Skin of body (tissue), 2 donors: Measurements from ENCODE around the gene LTBP2. TPM values are rescaled to one million over a fixed set of nuclear protein-coding genes. Genes with fewer than 3 reads are reported as not detected.

ENCODE experiments used
- DNase-seq: peaks from one replicate; lab custom pipeline; 2025; lab: John Stamatoyannopoulos, UW
- total RNA-seq: library from RNA; depleted of rRNA; stranded (reverse); fragments of >200 nt; gene quantifications from one replicate; pipeline ENCODE4 v1.2.3, GENCODE V29; 2014

LTBP2 gene
- total RNA-seq, 1 donor from 2014 or later = 18.8 TPM

DNA sequence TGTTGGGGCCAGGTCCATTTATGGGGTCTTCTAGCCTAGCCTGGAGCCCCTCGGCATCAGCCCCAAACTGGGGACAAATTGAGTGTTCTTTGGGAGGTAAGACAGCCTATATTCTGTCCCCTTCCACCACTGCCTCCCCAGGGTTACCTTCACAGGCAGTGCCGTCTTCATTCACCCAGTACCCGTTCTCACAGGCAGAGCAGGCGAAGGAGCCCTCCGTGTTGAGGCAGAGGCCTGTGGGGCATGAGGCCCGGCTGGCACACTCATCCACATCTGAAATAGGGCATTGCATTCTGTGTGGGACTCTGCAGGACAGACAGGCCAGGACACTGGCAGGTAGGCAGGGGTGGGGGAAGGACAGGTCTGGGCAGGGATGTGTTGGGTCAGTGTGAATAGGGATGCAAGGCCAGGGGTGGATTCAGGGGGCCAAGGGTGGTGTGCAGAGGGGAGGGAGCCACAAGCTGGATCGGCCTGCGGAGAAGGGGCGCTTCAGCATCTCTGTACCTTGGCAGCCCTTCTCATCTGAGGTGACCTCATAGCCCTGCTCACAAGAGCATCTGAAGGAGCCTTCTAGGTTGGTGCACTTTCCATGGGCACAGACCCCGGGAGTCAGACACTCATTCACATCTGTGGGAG lies 102.3 kb downstream of the LTBP2 start:
- DNase-seq = no peak

DNA sequence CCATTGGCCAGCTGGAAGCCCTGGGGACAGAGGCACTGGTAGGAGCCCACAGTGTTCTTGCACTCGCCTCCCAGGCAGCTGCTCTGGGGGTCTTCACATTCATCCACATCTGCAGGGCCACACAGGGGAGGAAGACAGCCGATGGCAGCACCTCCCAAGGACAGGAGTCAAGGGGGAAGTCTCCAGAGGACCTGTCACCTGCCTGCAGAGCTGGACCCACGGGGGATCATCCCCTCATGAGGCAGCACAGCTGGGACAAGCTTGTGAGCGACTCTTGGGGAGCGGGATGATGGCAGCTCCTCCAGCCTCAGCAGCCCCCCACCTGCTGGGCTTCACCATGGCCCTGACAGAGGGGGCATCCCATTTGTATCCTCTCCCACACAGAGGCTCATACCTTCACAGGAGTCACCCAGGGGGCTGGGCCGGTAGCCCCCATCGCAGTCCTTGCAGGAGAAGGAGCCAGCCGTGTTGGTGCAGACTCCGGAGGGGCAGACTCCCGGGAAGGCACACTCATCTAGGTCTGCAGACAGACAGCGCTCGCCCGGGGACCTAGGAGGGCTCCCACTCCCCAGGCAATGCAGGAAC lies 103.1 kb downstream of the LTBP2 start:
- no peak for DNase-seq

DNA sequence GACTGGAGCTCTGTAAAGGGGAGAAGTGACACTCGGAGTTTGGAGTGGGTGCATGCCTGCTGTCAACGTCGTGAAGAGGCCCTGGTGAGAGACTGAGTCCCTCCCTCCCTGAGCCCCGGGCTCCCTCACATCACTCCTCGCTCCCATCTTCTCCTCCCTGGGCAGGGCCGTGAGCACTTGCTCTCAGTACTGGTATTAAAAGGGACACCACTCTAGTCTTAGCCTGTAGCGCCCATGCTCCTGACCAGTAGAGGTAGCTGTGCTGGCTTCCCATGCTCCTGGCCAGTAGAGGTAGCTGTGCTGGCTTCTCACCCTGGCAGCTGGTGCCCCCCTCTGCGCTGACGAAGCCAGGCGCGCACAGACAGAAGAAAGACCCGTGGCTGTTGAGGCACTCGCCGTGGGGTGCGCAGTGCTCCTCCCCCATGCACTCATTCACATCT lies 103.7 kb downstream of the LTBP2 start:
- no peak for DNase-seq

DNA sequence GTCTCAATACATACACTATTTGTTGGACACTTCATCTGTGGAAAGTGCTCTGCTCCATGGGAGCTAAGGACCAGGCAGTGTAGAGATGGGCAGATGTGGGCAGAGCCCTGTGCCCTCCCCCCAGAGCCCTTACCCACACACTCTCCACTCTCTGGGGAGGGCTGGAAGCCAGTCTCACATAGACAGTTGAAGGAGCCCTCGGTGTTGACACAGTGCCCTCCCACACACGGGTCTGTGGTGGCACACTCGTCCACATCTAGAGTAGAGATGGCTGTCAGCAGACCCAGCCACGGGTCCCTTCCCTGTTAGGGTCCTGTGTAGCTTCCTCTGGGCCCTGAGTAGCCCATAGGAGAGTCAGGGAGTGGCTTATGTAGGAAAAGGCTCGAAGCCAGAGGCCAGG lies 104.2 kb downstream of the LTBP2 start:
- no peak for DNase-seq

DNA sequence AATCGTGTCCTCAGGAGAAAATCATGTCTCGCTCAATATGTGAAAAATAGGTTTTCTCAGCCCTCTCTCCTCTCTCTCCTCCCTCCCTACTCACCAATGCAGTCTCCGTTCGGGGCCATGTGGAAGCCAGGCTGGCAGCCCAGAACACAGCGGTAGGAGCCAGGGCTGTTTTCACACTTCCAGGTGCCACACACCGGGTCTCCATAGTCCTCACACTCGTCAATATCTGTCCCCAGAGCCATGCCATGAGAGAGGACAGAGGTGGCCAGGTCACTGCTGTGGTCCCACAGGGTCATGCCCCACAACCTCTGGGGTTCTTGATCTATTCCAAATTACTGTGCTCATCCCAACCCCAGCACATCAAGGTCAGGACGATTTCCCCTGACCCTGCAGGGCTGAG lies 105.0 kb downstream of the LTBP2 start:
- no peak for DNase-seq

DNA sequence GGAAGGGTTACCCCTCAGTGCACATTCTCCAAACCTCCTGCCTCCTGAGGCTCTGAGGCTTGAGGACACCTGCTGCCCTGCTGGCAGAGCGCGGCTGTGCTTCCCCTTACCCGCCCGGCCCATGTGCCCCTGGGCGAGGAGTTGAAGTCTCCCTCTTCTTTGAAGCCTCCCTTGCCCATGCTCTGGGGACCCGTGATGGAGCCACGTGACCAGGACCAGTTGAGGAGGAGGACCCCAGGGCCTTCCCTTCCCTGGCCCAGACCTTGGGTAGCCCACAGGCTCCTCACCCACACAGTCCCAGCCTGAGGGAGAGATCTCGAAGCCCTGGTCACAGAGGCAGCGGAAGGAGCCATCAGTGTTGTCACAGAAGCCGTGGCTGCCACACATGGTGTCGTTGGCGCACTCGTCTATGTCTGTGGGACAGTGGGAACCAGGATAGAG lies 105.6 kb downstream of the LTBP2 start:
- DNase-seq = no peak

DNA sequence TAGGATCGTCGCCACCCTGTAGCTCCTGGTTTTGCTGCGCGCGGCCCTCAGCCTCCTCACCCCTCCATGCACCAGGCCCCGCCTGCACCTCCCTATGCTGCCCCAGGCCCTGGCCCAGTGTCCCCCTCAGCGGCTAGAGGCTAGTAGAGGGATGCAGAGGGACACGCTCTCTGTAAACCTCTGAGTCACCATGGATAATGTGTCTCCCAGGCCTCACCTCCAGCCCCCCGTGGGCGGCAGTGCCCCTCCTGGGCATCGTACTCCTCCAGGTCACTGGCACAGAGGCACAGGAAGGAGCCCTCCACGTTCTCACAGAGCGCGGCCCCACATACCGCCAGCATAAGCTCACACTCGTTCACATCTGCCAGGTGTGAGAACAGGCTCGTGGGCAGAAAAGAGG lies 106.2 kb downstream of the LTBP2 start:
- no peak for DNase-seq

DNA sequence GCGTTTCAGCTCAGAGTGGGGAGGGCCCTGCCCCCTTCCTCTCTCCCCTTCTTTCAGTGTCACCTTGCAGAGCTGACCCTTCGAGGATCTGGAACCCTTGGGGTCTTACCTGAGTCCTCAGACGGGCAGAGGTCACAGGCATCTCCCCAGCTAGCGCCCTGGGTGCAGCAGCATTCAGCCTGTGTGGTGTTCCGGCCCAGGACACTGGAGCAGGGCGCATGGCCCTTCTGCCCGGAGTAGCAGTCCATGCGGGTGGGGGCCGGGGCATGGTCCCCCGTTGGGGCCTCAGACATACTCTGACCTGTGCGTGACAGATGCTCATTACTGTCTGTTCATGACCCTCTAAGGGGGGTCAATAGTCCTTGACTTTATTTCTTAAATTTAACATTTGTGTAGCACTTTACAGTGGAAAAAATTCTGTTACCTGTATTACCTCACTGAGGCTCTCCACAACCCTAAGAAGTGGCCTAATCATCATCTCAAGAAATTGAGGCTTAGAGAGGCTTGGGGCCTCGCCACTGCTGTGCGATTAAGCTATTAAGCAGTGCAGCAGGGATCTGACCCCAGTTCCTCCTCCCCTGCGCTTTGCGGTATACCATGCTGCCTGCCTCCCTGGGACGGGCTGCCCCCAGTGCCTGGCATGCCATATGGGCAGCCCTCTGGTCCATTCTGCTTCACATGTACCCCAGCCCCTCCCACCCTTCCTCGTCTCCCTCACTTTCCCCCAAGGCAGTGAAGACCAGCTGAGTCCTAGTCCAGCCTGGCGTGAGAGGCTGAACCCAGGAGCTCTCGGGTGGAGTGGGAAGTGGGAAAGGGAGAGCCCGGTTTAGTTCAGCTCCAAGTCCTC lies 106.9 kb downstream of the LTBP2 start:
- no peak for DNase-seq

DNA sequence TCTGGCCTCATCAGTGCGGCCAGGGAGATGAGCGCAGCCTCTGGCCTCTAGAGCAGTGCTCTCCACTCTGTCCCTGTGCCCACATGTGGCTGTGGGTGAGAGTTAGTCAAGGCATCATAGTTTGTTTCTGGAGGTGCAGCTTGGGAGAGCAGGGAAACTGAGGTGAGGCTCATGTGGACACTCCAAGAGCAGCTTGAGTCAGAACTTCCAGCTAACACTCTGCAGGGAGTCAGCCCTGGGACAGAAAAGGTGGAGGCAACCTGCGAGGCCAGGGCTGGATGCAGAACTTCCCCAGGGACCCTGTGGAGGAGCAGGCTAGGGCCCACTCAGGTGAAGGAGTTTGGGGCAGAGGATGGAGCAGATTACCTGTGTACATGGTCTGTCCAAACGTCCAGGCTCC lies 107.6 kb downstream of the LTBP2 start:
- DNase-seq = no peak

DNA sequence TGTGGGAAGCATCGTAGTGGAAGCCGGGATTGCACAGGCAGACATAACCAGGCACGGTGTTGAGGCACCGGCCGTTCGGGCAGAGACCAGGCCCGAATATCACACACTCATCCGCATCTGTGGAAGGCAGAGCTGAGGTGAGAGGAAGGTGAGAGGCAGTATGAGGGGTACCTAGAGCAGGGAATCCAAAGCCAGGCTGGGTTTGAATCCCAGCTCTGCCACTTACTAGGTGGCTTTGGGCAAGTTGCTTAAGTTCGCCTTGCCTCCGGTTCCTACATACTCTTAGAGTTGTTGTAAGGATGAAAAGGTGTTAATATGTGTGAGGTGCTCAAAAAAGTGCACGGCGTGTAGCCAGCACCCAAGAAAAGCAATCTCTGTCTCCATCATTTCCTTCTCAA lies 108.1 kb downstream of the LTBP2 start:
- no peak for DNase-seq

DNA sequence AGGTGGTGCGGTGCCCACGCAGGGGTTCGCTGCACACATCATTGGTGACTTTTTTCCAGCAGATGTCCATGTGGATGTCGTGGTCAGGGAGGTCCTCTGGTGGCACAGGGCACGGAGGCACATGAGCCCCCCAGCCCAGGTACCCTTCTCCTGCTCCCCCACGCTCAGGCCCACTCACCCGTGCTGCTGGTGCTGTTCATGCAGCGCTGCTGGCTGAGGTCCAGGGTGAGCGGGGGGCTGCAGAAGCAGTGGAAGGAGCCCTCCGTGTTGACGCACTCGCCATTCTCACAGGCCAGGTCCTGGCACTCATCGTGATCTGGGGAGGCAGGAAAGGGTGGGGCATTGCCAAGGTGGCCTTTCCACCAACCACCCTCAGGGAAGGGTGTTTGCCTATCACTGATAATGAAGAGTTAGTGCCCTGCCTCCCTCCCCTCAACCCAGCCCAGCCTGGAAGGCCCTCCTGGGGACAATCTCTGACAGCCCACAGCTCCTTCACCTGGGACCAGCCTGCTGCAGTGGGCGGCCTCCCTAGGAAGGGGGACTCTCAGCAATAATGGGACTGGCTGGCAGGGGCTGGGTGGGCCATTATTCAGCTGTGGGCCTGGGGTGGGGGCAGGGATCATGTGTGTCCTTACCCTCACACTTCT lies 108.6 kb downstream of the LTBP2 start:
- DNase-seq = no peak

DNA sequence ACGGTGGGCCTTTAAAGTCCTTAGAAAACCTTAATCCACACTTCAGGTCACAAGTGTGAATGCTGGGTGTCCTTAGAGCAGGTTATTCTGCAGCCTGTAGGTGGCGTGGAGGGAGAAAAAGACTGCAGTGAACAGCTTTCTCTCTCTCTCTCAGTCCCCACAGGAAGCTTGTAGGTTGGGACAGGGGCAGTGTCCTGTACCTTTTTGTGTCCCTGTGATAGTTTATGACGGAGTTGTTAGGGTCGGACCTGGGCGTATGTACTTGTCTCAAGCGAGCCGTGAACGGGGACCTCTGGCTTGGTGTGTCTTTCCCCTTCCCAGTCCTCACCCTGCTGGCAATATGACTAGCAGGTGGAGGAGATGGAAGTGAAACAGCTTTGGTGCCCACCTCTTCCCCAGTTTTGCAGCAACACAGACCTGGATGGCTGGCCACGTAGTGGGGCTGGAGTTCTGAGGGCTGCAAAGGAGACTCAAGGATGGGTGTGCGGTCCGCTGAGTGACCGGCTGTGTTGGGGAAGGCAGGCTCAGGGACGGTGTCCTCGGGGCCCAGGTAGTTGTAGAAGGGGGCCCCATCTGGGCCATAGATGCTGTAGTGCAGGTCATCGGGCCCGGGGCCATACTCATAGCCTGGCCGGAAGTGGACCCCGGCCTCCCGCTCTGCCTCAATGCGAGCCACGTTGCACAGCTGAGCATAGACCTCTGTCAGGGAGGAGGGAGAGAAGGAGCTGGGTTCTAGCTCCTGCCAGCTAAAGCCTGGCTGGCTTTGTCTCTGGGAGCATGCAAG lies 109.6 kb downstream of the LTBP2 start:
- no peak for DNase-seq

DNA sequence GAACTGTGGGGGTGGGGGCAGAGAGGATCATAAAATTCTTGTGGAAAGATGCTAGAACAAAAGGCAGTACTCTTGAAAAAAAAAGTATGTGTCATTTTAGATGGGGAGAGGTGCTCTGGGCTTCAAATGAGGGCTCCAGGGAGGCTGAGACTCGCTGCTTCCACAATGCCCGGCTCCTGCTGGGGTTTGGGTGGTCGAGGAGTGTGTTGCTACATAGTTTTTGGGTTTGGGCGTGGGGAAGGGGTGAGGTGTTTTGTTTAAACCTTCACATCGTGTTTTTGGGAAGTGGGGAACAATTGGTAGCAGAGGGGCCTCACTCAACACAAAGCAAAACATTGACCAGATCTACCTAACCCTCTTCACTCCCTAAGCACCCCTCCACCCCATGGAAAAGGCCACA lies 110.3 kb downstream of the LTBP2 start:
- no peak for DNase-seq

DNA sequence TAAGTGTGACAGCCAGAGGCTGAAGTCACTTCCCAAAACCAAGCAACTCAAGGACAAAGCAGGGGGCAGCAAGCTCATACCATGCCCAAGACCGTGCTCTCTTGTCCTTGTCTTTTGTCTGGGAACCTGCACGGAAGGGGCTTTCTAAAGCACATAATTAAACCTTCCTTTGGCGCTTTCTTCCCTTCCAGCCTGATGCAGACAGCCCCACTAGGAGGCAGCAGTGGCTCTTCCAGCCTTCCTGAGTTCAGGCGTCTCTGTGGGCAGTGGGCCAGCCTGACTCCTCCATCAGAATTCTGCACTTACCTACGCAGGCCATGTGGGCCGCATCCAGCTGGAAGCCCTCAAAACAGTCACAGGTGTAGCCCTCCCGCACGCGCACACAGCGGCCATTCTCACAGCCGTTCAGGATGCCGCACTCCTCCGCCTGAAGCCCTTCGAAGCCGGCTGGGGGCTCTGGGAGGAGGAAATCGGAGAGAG lies 110.9 kb downstream of the LTBP2 start:
- peak; percentile 3 for DNase-seq

DNA sequence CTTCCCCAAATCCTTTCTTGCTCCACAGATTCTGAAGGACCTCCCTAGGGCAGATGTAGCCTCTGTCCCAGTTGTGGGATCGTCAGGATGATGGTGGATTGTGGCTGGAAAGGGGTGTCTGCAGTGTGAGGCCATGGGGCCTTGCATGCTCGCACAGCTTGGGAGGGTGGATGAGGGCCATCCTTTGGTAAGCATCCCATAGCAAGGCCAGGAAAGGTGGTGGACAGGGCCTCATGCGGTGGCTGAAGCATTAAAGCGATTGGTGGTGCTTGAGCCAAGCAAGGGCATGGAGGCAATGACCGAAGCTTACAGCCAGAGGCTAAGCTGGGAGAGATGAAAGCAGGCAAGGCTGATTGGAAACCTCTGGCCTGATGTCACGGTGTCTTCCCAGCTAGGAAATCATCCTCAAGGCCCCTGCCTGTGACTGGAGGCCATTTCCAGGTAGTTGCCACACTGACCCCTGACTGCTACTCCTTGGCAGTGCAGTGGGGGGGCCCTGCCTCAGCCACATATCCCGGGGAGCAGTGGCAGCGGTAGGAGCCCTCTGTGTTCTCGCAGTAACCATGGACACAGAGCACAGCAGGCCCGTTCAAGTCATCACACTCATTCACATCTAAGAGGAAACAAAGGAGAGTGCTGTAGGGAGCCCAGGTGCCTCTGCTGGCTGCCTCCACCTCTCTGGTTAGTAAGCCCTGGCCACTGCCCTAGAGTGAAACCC lies 111.5 kb downstream of the LTBP2 start:
- DNase-seq = no peak

DNA sequence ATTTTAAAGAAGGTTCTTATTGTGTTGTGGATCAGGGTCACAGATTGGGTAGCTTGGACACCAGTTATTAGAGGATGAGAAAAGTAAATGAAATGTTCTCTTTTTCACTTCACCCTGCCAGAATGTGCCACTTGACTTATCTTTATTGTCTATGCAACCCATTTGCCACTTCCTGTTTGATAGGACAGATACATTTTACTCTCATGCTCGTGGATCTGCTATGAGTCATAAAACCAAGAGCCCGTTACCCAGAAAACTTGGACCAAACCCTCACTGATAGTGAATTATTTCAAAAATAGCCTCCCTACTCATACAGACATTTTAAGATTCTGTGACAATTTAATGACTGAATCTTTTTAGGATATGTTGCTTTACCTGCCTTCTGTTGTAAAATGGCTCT lies 116.7 kb downstream of the LTBP2 start:
- no peak for DNase-seq

DNA sequence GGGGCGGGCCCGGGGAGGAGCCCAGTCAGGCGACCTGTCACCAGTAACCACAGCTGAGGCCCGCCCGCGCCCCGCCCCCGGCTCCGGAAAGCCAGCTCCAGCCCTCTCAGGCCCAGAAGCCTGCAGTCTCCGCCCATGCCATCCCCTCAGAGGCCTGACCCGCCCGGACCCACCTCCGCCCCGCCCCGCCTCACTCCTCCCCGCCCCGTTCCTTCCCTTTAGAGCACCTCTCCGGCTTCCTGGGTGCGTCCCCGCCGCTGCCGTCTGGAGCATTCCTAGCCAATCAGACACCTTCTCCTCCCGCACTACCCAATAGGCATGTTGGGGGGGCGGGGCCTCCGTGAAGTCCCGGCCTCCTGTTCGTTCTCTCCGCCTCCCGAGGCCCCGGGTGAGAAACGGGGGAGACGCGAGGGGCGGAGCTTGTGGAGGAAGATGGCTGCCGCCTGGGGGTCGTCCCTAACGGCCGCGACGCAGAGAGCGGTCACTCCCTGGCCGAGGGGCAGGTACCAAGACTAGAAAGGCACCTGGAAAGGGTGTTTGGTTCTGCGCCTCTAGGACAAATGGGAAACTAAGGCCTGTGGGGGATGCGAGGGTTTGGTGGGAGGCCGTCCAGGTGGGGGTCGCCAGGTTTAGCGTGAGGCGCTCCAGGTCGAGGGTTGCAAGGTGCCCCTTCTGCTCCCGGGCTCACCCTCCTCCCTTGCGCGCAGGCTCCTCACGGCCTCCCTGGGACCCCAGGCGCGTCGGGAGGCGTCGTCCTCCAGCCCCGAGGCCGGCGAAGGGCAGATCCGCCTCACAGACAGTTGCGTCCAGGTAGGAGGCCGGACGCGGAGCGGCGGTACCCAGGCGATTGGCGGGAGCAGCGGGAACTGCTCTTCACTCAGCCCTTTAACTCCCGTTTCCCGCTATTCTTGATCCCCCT lies 118.4 kb downstream of the LTBP2 start, which contains the start of gene ISCA2:
ISCA2 (plus strand) TSS at position 423 of the 919 bp plus-strand sequence; CDS start at position 433, 10 bp downstream.
- DNase-seq = peak; percentile 97

DNA sequence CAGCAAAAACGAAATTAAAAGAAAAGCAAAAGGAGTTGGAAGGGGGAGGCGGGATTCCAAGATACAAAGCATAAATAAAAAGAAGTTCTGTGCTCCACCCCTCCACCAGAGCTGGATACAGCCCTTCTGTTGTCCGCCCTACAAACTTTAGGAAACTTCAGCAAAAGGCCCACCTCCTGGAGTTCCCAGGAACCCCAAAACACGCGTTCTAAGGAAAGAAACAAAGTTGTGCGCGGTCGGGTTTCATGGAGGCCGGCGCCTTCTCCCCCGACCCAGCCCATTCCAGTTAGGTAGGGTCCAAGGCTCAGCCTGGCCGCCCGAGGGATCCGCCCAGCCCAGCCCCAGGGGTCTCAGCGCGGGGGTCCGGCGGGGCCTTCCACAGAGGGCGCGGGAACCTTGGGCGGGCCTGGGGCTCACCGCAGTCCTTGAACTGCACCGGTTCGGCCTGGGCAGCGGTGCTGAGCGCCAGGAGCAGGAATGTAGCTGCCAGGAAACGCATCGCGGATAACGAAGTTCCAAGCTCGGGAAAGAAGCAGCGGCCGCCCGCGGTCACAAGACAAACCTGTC lies 119.2 kb downstream of the LTBP2 start, which contains the start of gene NPC2:
NPC2 (minus strand) TSS at position 530 of the 567 bp plus-strand sequence; CDS start at position 499, 31 bp downstream.
- peak; percentile 38 for DNase-seq
